Measurements from ENCODE around the gene C20orf204. TPM values are rescaled to one million over a fixed set of nuclear protein-coding genes. Genes with fewer than 3 reads are reported as not detected.

Gene C20orf204
- total RNA-seq, 4 donors from 2014 or later, result 0.40 to 1.6 (median 0.58) TPM; not detected in 1

DNA sequence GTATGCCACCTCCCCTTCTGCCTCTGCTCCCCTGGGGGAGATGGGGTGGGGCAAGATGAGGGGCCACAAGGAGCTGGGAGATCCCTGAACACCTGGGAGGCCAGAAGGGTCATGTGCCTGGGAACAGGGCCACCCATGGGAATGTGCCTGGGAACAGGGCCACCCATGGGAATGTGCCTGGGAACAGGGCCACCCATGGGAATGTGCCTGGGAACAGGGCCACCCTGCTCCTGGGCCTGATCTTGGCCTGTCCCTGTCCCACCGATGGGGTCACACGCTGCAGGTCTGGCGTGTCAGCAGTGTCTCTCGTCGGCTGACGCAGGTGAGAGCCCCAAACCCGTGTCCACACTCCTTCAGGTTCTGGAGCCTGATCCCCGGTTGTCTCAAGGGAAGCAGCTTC, 39.0 kb downstream of the C20orf204 start:
- H3K9me3 ChIP-seq, result no peaks in the 10 kb centered on the region
- H3K4me1 ChIP-seq, result peaks cover 0 to 23% (median 16%) of the 10 kb centered on the region in 3 donors
- TF ChIP-seq POLR2A (IDR thresholded peaks at IDR 0.05) (no peak), POLR2AphosphoS5 (IDR thresholded peaks at IDR 0.05) (no peak), EP300 (IDR thresholded peaks at IDR 0.05) (no peak)
- TF ChIP-seq, protein P1, sequence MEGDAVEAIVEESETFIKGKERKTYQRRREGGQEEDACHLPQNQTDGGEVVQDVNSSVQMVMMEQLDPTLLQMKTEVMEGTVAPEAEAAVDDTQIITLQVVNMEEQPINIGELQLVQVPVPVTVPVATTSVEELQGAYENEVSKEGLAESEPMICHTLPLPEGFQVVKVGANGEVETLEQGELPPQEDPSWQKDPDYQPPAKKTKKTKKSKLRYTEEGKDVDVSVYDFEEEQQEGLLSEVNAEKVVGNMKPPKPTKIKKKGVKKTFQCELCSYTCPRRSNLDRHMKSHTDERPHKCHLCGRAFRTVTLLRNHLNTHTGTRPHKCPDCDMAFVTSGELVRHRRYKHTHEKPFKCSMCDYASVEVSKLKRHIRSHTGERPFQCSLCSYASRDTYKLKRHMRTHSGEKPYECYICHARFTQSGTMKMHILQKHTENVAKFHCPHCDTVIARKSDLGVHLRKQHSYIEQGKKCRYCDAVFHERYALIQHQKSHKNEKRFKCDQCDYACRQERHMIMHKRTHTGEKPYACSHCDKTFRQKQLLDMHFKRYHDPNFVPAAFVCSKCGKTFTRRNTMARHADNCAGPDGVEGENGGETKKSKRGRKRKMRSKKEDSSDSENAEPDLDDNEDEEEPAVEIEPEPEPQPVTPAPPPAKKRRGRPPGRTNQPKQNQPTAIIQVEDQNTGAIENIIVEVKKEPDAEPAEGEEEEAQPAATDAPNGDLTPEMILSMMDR (IDR thresholded peaks at IDR 0.05), result no peak
- H3K27me3 ChIP-seq, result no peaks in the 10 kb centered on the region
- H3K27ac ChIP-seq, result no peak overlapping the region
- no peak overlapping the region for H3K4me3 ChIP-seq
- ATAC-seq, result no peak
- H3K36me3 ChIP-seq, result peaks cover 0 to 54% of the 10 kb centered on the region in 2 donors
- WGBS, 2 donors (ENCODE audit: low coverage in 1 of 2), result no CpG with 5 or more reads among the region's 8 CpGs

DNA sequence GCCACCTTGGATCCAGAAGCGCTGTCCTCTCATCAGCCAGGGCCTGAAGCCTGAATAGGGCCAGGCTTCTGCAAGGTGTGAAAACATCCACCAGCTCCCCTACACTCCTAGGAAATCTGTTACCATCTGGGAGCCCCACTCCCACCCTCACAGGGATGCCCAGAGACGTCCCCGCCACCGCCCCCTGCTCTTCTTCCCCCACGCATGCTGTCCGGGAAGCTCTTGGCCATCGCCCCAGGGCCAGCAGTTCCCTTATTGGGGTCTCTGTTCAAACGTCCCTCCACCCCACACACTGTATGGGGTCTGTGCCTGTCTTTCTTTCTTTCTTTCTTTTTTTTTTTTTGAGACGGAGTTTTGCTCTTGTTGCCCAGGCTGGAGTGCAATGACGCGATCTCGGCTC, 39.6 kb downstream of the C20orf204 start:
- WGBS, 2 donors (ENCODE audit: low coverage in 1 of 2), result 81 to 87% methylated on average over 3 to 7 of the region's 12 CpGs
- Histone ChIP-seq H3K9me3 (no peaks in the 10 kb centered on the region), H3K4me3 (no peak overlapping the region), H3K27me3 (no peaks in the 10 kb centered on the region), H3K36me3 (peaks cover 0 to 48% of the 10 kb centered on the region in 2 donors), H3K27ac (no peak overlapping the region), H3K4me1 (peaks cover 0 to 29% (median 16%) of the 10 kb centered on the region in 3 donors)
- TF ChIP-seq EP300 (IDR thresholded peaks at IDR 0.05), result no peak
- TF ChIP-seq, protein P1 (IDR thresholded peaks at IDR 0.05), result no peak
- no peak for ATAC-seq

DNA sequence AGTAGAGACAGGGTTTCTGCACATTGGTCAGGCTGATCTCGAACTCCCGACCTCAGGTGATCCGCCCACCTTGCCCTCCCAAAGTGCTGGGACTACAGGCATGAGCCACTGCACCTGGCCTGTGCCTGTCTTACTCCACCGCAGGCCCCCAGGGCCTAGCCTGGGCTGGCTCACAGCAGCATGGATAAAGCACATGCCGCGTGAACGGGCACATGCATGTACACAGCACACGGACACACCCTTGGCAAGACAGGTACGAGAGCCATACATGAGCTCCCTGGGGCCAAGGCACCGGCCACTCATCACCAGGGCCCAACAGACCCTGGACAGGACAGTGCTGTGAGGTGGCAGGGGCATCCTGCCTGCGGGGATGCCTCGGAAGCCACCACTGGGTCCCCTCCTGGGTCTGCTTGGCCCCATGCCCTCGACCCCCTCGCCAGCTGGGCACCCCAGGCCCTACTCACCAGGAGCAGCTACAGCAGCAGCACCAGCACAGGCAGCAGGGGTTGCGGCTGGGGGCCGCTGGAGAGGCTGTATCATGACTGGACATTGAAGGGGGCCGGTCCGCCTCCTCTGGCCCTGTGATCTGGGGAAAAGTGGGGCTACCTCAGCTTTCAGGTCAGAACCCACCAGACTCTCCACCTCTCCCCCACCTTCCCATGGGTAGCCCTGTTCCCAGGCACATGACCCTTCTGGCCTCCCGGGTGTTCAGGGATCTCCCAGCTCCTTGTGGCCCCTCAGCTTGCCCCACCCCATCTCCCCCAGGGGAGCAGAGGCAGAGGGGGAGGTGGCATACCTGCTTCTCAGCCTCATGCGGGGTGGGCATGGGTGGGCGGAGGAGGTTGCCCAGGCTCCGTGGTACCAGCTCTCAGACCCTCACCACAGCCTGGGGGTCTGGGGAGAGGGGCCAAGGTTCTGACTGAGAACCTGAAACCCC, 40.3 kb downstream of the C20orf204 start:
- H3K27me3 ChIP-seq, result no peaks in the 10 kb centered on the region
- H3K9me3 ChIP-seq, result no peaks in the 10 kb centered on the region
- peak overlapping the region in 1 of 4 donors; percentile 21 for H3K27ac ChIP-seq
- peaks cover 0 to 29% (median 16%) of the 10 kb centered on the region in 3 donors for H3K4me1 ChIP-seq
- 90 to 94% methylated on average over 2 to 6 of the region's 22 CpGs for WGBS, 2 donors (ENCODE audit: low coverage in 1 of 2)
- peak overlapping the region in 1 of 2 donors; percentile 78 for H3K4me3 ChIP-seq
- no peak for TF ChIP-seq POLR2AphosphoS5 (IDR thresholded peaks at IDR 0.05)
- TF ChIP-seq POLR2A (IDR thresholded peaks at IDR 0.05), result no peak
- TF ChIP-seq EP300 (IDR thresholded peaks at IDR 0.05), result no peak
- TF ChIP-seq, protein P1 (IDR thresholded peaks at IDR 0.05), result no peak
- peaks cover 0 to 43% of the 10 kb centered on the region in 2 donors for H3K36me3 ChIP-seq
- ATAC-seq, result no peak

DNA sequence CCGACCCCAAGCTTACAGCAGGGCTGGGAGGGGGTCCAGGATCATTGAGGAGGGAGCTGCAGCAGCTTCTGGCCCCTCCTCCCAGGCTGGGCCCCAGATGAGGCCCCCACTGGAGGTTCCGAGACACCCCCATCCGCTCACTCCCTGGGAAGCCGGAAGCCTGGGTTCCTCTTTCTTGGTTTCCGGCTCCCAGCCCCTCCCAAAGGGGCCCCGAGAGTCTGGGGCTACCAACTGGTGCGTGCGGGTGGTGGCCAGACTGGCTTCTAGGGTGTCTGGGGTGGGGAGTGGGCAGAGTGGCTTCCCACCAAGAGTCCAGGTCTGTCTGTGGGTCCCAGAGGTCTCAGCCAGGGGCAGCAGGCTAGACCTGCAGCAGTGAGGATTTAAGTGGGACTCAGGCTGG, 41.1 kb downstream of the C20orf204 start:
- WGBS, 2 donors (ENCODE audit: low coverage in 1 of 2), result 80% methylated on average over 1 of the region's 8 CpGs; no CpG with 5 or more reads in 1 of the 2 donors
- ATAC-seq, result no peak
- TF ChIP-seq EP300 (IDR thresholded peaks at IDR 0.05) (no peak), POLR2A (IDR thresholded peaks at IDR 0.05) (no peak), POLR2AphosphoS5 (IDR thresholded peaks at IDR 0.05) (no peak)
- TF ChIP-seq, protein P1 (IDR thresholded peaks at IDR 0.05), result no peak
- no peaks in the 10 kb centered on the region for H3K9me3 ChIP-seq
- H3K36me3 ChIP-seq, result peaks cover 0 to 35% of the 10 kb centered on the region in 2 donors
- peak overlapping the region in 1 of 2 donors; percentile 78 for H3K4me3 ChIP-seq
- no peaks in the 10 kb centered on the region for H3K27me3 ChIP-seq
- H3K4me1 ChIP-seq, result peaks cover 0 to 29% (median 16%) of the 10 kb centered on the region in 3 donors
- peak overlapping the region in 1 of 4 donors; percentile 21 for H3K27ac ChIP-seq
